ENCODE measurements around the gene ARSG. TPM values are rescaled to one million over a fixed set of nuclear protein-coding genes. Genes with fewer than 3 reads are reported as not detected.

ARSG gene
- total and polyA plus RNA-seq, 2 of the 13 experiments (the other 11 are each of a cell fraction or from before 2014, with no cell fraction given), result 3.7 to 15.2 TPM

GRCh38 chr17:68457539-68458259 lies 166.4 kb downstream of the ARSG start (continued):
- TF ChIP-seq ZNF674 (CRISPR knock-in tag; IDR thresholded peaks at IDR 0.05; ENCODE audit: low read depth) (0 out of 2 replicates have a peak, but pooled peaks have one; percentile 30), CTCF (CRISPR knock-in tag; IDR thresholded peaks at IDR 0.05) (peak; percentile 25; the same call in 1 of the 2 replicates), MEIS2 (CRISPR knock-in tag; IDR thresholded peaks at IDR 0.05) (no peak), RXRB (CRISPR knock-in tag; IDR thresholded peaks at IDR 0.05; ENCODE audit: borderline replicate concordance) (peak; percentile 84), ZNF703 (CRISPR knock-in tag; IDR thresholded peaks at IDR 0.05; ENCODE audit: borderline replicate concordance) (no peak), ZHX1 (CRISPR knock-in tag; IDR thresholded peaks at IDR 0.05; ENCODE audit: low read depth) (no peak), SOX5 (CRISPR knock-in tag; IDR thresholded peaks at IDR 0.05; ENCODE audit: borderline replicate concordance) (peak; percentile 66; the same call in 1 of the 2 replicates), MXD4 (CRISPR knock-in tag; IDR thresholded peaks at IDR 0.05) (peak; percentile 97), MED13 (CRISPR knock-in tag; IDR thresholded peaks at IDR 0.05) (no peak), NR2F1 (CRISPR knock-in tag; IDR thresholded peaks at IDR 0.05) (0 out of 4 replicates have a peak, but pooled peaks of 1 of the 2 experiments have one; percentile 10), E2F2 (CRISPR knock-in tag; IDR thresholded peaks at IDR 0.05; ENCODE audit: borderline replicate concordance) (no peak; the same call in 1 of the 2 replicates), ZFY (CRISPR knock-in tag; IDR thresholded peaks at IDR 0.05) (no peak; the same call in 1 of the 2 replicates), JDP2 (CRISPR knock-in tag; IDR thresholded peaks at IDR 0.05; ENCODE audit: borderline replicate concordance) (no peak), ZNF317 (CRISPR knock-in tag; IDR thresholded peaks at IDR 0.05) (peak; percentile 70; the same call in 1 of the 2 replicates), HMG20A (CRISPR knock-in tag; IDR thresholded peaks at IDR 0.05; ENCODE audit: borderline replicate concordance) (0 out of 2 replicates have a peak, but pooled peaks have one; percentile 30), IRX3 (CRISPR knock-in tag; IDR thresholded peaks at IDR 0.05; ENCODE audit: borderline replicate concordance, low read depth) (no peak), HNRNPK (IDR thresholded peaks at IDR 0.05; ENCODE audit: low read depth, low read length, poor library complexity, severe bottlenecking) (peak; percentile 92), ZNF296 (CRISPR knock-in tag; conservative IDR thresholded peaks at IDR 0.05) (no peak), ZNF224 (CRISPR knock-in tag; IDR thresholded peaks at IDR 0.05) (0 out of 2 replicates have a peak, but pooled peaks have one; percentile 55), ZNF513 (CRISPR knock-in tag; conservative IDR thresholded peaks at IDR 0.05) (no peak), GABPB1 (CRISPR knock-in tag; IDR thresholded peaks at IDR 0.05) (peak; percentile 82), DNMT3B (CRISPR knock-in tag; conservative IDR thresholded peaks at IDR 0.05) (no peak)
